Transverse colon (tissue), 4 donors: ENCODE data around the gene CDH12. TPM values are rescaled to one million over a fixed set of nuclear protein-coding genes. Genes with fewer than 3 reads are reported as not detected.
"Not testable (repeated sequence)": the region's sequence is repeated elsewhere in the genome, so short reads cannot be mapped to it uniquely, and the experiment has no call there.

ENCODE experiments used
- DNase-seq: peaks from one replicate; pipeline ENCODE4 v3.0.0-alpha.2; 2019
- H3K27ac ChIP-seq, 4 donors: fragments of 200-600 bp; sonication (generic); 2 replicates each; pipeline ENCODE4 v1.5.1; 2016 to 2018; ENCODE audit warnings: inconsistent platforms in 4 of 4
- H3K27me3 ChIP-seq: fragments of 200-600 bp; sonication (generic); 2 replicates; pipeline ENCODE4 v1.5.1; 2017; ENCODE audit warnings: inconsistent platforms
- H3K36me3 ChIP-seq, 4 donors: fragments of 200-600 bp; sonication (generic); 2 replicates each; pipeline ENCODE4 v1.5.1; 2017 to 2019; ENCODE audit warnings: inconsistent platforms in 4 of 4
- H3K4me1 ChIP-seq, 4 donors: fragments of 200-600 bp; sonication (generic); 2 replicates each; pipeline ENCODE4 v1.5.1; 2017 to 2020; ENCODE audit warnings: inconsistent platforms in 4 of 4
- H3K4me3 ChIP-seq, 4 donors: fragments of 200-600 bp; sonication (generic); 1 replicate in 1 of 4; 2 replicates in 3 of 4; pipeline versions ENCODE4 v1.5.1 to v1.6.1; 2017 to 2019; ENCODE audit warnings: inconsistent platforms in 4 of 4
- H3K9me3 ChIP-seq, 2 donors: fragments of 200-600 bp; sonication (generic); 2 replicates each; pipeline ENCODE4 v1.5.1; 2017 to 2019; ENCODE audit warnings: inconsistent platforms in 2 of 2
- CTCF ChIP-seq, 5 experiments: fragments of 200-600 bp in 3 of 5; fragments of 450-650 bp in 2 of 5; sonication (generic) in 3 of 5; IDR thresholded peaks; 1 replicate in 2 of 5; 2 replicates in 3 of 5; pipeline ENCODE4 v1.5.1; 2016 to 2017; ENCODE audit warnings: antibody characterized with exemption in 5 of 5, inconsistent platforms in 3 of 5, mild to moderate bottlenecking in 2 of 5, moderate library complexity in 1 of 5
- EP300 ChIP-seq: sonication (generic); formaldehyde crosslinking; IDR thresholded peaks from one replicate; pipeline ENCODE4 v1.6.1; 2017; ENCODE audit warnings: antibody characterized with exemption, low read depth
- POLR2A ChIP-seq: fragments of 450-650 bp; IDR thresholded peaks from one replicate; pipeline ENCODE4 v1.6.1; 2016; ENCODE audit warnings: antibody characterized with exemption, mild to moderate bottlenecking, moderate library complexity
- POLR2AphosphoS5 ChIP-seq, 3 donors: sonication (generic); formaldehyde crosslinking; IDR thresholded peaks; one replicate each; pipeline ENCODE4 v1.6.1; 2016; ENCODE audit warnings: antibody characterized with exemption in 3 of 3
- WGBS, 2 donors: methylation state at CpG; one replicate each; pipeline ENCODE4 v1.1.5; 2018; ENCODE audit warnings: low coverage in 1 of 2; 5-methylcytosine and 5-hydroxymethylcytosine counted together
- in situ Hi-C, 4 donors: fragments of 200-750 bp; cut with MboI; loops; one replicate each; pipeline versions ENCODE4 v1.15.0 to v1.15.1; 2017; ENCODE audit warnings: low sequenced_read_pairs in 3 of 4, low pct_ligation_motif_present in 1 of 4, low pct_unique_long_range_greater_than_20kb in 1 of 4
- intact Hi-C: fragments of 100-400 bp; cut with DNase I; formaldehyde crosslinking; loops from one replicate; pipeline ENCODE4 v1.15.1; 2023; ENCODE audit warnings: low total_unique reads
- total RNA-seq, 4 donors: library from RNA; depleted of rRNA; stranded (reverse); fragments of >200 nt; gene quantifications; one replicate each; pipeline ENCODE4 v1.1.0, GENCODE V29; 2016

The CDH12 gene
- total RNA-seq, 4 donors from 2014 or later = 0.14 TPM; not detected in 3

GRCh38 chr5:22341406-22341805 lies 511.7 kb downstream of the CDH12 start:
- WGBS, 2 donors = 77% methylated on average over 2 of the region's 2 CpGs; no CpG with 5 or more reads in 1 of the 2 donors
- Histone ChIP-seq H3K27ac (no peak overlapping the region), H3K4me1 (no peaks in the 10 kb centered on the region), H3K27me3 (no peaks in the 10 kb centered on the region), H3K4me3 (no peak overlapping the region), H3K9me3 (no peaks in the 10 kb centered on the region), H3K36me3 (no peaks in the 10 kb centered on the region)
- TF ChIP-seq POLR2A = no peak
- intact Hi-C loops = no loop called here
- in situ Hi-C loops = no loop called here
- DNase-seq = no peak

- DNase-seq, intact Hi-C loops, H3K4me1 ChIP-seq, in situ Hi-C loops, H3K36me3 ChIP-seq, H3K4me3 ChIP-seq, H3K27ac ChIP-seq, H3K9me3 ChIP-seq, H3K27me3 ChIP-seq: not testable (repeated sequence)
- 71 to 82% methylated on average over 3 of the region's 3 CpGs for WGBS, 2 donors
Measured at GRCh38 chr5:22332949-22333348, 520.2 kb downstream of the CDH12 start.

- DNase-seq = no peak
- in situ Hi-C loops = no loop called here
- Histone ChIP-seq H3K27me3 (no peaks in the 10 kb centered on the region), H3K27ac (no peak overlapping the region), H3K36me3 (no peaks in the 10 kb centered on the region), H3K4me1 (no peaks in the 10 kb centered on the region), H3K9me3 (peaks cover 0 to 5% of the 10 kb centered on the region in 2 donors), H3K4me3 (no peak overlapping the region)
- WGBS, 2 donors = 53% methylated on average over 1 of the region's 1 CpG; no CpG with 5 or more reads in 1 of the 2 donors
- TF ChIP-seq POLR2AphosphoS5 (IDR thresholded peaks at IDR 0.05) (no peak), POLR2A (no peak)
- intact Hi-C loops = no loop called here
Measured at GRCh38 chr5:22329683-22330082, 523.5 kb downstream of the CDH12 start.

- in situ Hi-C loops = no loop called here
Measured at GRCh38 chr5:22319798-22320197, 533.3 kb downstream of the CDH12 start.

GRCh38 chr5:22316294-22316693 lies 536.9 kb downstream of the CDH12 start:
- Histone ChIP-seq H3K4me1 (no peaks in the 10 kb centered on the region), H3K4me3 (no peak overlapping the region), H3K27me3 (no peaks in the 10 kb centered on the region), H3K27ac (no peak overlapping the region), H3K9me3 (no peaks in the 10 kb centered on the region), H3K36me3 (no peaks in the 10 kb centered on the region)
- in situ Hi-C loops (no loop called here), intact Hi-C loops (no loop called here)
- TF ChIP-seq CTCF (IDR thresholded peaks at IDR 0.05) (no peak), POLR2AphosphoS5 (IDR thresholded peaks at IDR 0.05) (no peak), EP300 (no peak), POLR2A (no peak)
- no peak for DNase-seq

More at GRCh38 chr5:22319798-22320197, 533.3 kb downstream of the CDH12 start:
- Histone ChIP-seq H3K27ac (no peak overlapping the region), H3K27me3 (no peaks in the 10 kb centered on the region), H3K4me3 (no peak overlapping the region), H3K9me3 (no peaks in the 10 kb centered on the region), H3K4me1 (no peaks in the 10 kb centered on the region), H3K36me3 (no peaks in the 10 kb centered on the region)
- no peak for DNase-seq
- intact Hi-C loops = no loop called here
- TF ChIP-seq CTCF (IDR thresholded peaks at IDR 0.05) = no peak
- no peak for TF ChIP-seq POLR2A
- no peak for TF ChIP-seq EP300
- TF ChIP-seq POLR2AphosphoS5 (IDR thresholded peaks at IDR 0.05) = no peak
- WGBS, 2 donors = 21% methylated on average over 1 of the region's 1 CpG; no CpG with 5 or more reads in 1 of the 2 donors

- H3K4me3 ChIP-seq, intact Hi-C loops, DNase-seq, H3K36me3 ChIP-seq, H3K27ac ChIP-seq, H3K4me1 ChIP-seq, H3K27me3 ChIP-seq, H3K9me3 ChIP-seq, in situ Hi-C loops: not testable (repeated sequence)
- WGBS, 2 donors = 89 to 90% methylated on average over 2 to 15 of the region's 15 CpGs
Measured at GRCh38 chr5:22315052-22315451, 538.1 kb downstream of the CDH12 start.
